ENCODE measurements around the gene CRIP2.
A peak's percentile ranks its signal among the peaks of the same experiment; 100 is the strongest.

CRIP2 gene

GRCh38 chr14:105508601-105509000 is 34.0 kb downstream of the CRIP2 start:
- Histone ChIP-seq H3K4me1 (ENCODE audit: insufficient read depth, low read length) (no peaks in the 10 kb centered on the region), H3K27me3 (ENCODE audit: insufficient read depth, low read length) (peaks cover 5% of the 10 kb centered on the region; the same call in 1 of the 2 replicates), H3K36me3 (ENCODE audit: insufficient read depth, low read length) (no peaks in the 10 kb centered on the region), H3K9me3 (ENCODE audit: insufficient read depth, low read depth, low read length) (no peaks in the 10 kb centered on the region), H3K9ac (ENCODE audit: low read depth, low read length) (no peak overlapping the region), H3K27ac (ENCODE audit: low read depth, low read length) (no peak overlapping the region), H3K4me3 (ENCODE audit: low read length) (no peak overlapping the region)
- WGBS: 86% methylated on average over 12 of the region's 12 CpGs

DNA sequence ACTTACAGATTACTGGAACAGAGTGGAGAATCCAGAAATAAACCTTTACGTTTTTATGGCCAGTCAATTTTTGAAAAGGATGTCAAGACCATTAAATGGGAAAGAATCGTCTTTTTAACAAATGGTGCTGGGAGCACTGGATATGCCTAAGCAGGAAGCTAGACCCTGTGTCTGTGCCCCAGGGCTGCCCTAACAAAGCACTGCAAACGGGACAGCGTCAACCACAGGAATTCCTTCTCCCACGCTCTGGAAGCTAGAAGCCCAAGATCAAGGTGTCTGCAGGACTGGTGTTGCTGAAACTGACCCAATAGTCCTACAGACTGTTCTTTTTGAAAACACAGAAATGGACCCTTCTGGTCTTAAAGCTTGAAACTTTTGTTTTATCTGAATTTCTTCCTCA is 42.5 kb downstream of the CRIP2 start:
- Histone ChIP-seq H3K9me3 (ENCODE audit: insufficient read depth, low read depth, low read length) (peaks cover 12% of the 10 kb centered on the region), H3K9ac (ENCODE audit: low read depth, low read length) (no peak overlapping the region), H3K4me1 (ENCODE audit: insufficient read depth, low read length) (no peaks in the 10 kb centered on the region), H3K36me3 (ENCODE audit: insufficient read depth, low read length) (no peaks in the 10 kb centered on the region), H3K27ac (ENCODE audit: low read depth, low read length) (no peak overlapping the region), H3K4me3 (ENCODE audit: low read length) (no peak overlapping the region), H3K27me3 (ENCODE audit: insufficient read depth, low read length) (peaks cover 11% of the 10 kb centered on the region; the same call in 1 of the 2 replicates)
- 63% methylated on average over 5 of the region's 5 CpGs for WGBS

DNA sequence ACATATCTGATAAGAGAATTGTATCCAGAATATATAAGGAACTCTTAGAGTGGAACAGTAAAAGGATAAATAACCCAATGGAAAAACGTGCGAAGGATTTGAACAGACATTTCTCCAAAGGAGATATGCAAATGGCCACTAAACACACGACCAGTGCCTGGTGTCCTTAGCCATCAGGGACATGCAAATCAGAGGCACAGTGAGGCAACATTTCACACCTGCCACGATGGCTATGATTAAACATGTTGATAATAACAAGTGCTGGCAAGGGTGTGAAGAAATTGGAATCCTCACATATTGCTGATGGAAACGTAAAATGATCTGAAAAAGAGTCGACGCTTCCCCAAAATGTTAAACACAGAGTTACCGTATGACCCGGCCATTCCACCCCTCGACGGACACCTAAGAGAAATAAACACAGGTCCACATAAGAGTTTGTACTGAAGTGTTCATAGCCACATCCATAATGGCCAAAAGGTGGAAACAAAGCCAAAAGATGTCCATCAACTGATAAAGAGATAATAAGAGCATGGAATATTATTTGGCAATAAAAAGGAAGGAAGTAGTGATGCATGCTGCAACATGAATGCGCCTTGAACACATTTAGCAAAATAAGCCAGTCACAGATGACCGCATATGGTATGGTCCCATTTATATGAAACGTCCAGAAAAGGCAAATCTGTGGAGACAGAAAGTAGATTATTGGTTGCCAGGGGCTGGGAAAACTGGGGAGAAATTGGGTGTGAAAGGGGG is 45.5 kb downstream of the CRIP2 start:
- no peaks in the 10 kb centered on the region for H3K36me3 ChIP-seq (ENCODE audit: insufficient read depth, low read length)
- H3K4me1 ChIP-seq (ENCODE audit: insufficient read depth, low read length): no peaks in the 10 kb centered on the region
- WGBS: 74% methylated on average over 14 of the region's 14 CpGs
- peaks cover 12% of the 10 kb centered on the region for H3K9me3 ChIP-seq (ENCODE audit: insufficient read depth, low read depth, low read length)
- no peak overlapping the region for H3K9ac ChIP-seq (ENCODE audit: low read depth, low read length)
- H3K27ac ChIP-seq (ENCODE audit: low read depth, low read length): no peak overlapping the region
- no peak overlapping the region for H3K4me3 ChIP-seq (ENCODE audit: low read length)
- peaks cover 24% of the 10 kb centered on the region for H3K27me3 ChIP-seq (ENCODE audit: insufficient read depth, low read length)

- Histone ChIP-seq H3K27me3 (ENCODE audit: insufficient read depth, low read length) (peaks cover 54% of the 10 kb centered on the region), H3K9me3 (ENCODE audit: insufficient read depth, low read depth, low read length) (no peaks in the 10 kb centered on the region), H3K4me1 (ENCODE audit: insufficient read depth, low read length) (no peaks in the 10 kb centered on the region), H3K27ac (ENCODE audit: low read depth, low read length) (no peak overlapping the region), H3K4me3 (ENCODE audit: low read length) (no peak overlapping the region), H3K36me3 (ENCODE audit: insufficient read depth, low read length) (no peaks in the 10 kb centered on the region), H3K9ac (ENCODE audit: low read depth, low read length) (no peak overlapping the region)
- WGBS: 79% methylated on average over 9 of the region's 9 CpGs
Observed at GRCh38 chr14:105525326-105525725, 50.7 kb downstream of the CRIP2 start.

- Histone ChIP-seq H3K9me3 (ENCODE audit: insufficient read depth, low read depth, low read length) (peaks cover 4% of the 10 kb centered on the region; the same call in 1 of the 2 replicates), H3K4me1 (ENCODE audit: insufficient read depth, low read length) (no peaks in the 10 kb centered on the region), H3K9ac (ENCODE audit: low read depth, low read length) (no peak within 1 kb of the TSS), H3K4me3 (ENCODE audit: low read length) (peak within 1 kb of the TSS; percentile 31), H3K36me3 (ENCODE audit: insufficient read depth, low read length) (no peaks in the 10 kb centered on the region), H3K27ac (ENCODE audit: low read depth, low read length) (no peak within 1 kb of the TSS), H3K27me3 (ENCODE audit: insufficient read depth, low read length) (peaks cover 53% of the 10 kb centered on the region)
- WGBS: 4% methylated on average over 88 of the region's 88 CpGs
Observed at GRCh38 chr14:105525861-105526775, 51.5 kb downstream of the CRIP2 start, which contains the start of gene TMEM121. Gene TMEM121 (plus strand): TSS chr14:105526583. CDS start chr14:105528835, 2,252 bp downstream.

DNA sequence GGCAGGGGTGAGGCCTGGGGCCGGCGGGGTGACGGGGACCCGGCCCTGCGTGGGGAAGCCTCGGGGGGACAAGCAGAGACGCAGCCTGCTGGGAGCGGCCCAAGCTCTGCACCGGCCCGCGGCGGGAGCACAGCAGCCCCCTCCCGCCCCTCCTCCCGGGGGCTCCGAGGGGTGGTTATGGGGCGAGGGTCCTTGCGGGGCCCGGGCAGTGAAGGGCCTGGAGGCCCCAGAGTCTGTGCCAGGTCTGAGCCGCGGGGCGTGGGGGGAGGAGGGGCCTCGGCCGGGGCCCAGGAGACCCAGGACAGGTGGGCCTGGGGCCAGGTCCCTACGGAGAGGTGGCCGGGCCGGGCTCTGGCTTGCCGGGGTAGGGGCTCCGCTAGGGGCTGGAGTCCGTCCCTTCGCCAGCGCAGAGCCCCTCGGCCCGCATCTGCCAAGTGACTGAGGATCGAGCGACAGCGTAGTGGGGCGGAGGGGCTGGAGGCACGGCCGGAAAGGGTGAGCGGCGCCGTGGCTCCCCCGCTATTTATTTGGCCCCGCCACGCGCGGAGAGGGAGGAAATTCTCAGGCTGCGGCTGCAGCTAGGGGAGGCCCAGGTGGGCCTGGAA is 52.3 kb downstream of the CRIP2 start:
- no peak overlapping the region for H3K27ac ChIP-seq (ENCODE audit: low read depth, low read length)
- no peak overlapping the region for H3K9ac ChIP-seq (ENCODE audit: low read depth, low read length)
- peaks cover 53% of the 10 kb centered on the region for H3K27me3 ChIP-seq (ENCODE audit: insufficient read depth, low read length)
- WGBS: 18% methylated on average over 48 of the region's 48 CpGs
- H3K4me1 ChIP-seq (ENCODE audit: insufficient read depth, low read length): no peaks in the 10 kb centered on the region
- peaks cover 6% of the 10 kb centered on the region; the same call in 1 of the 2 replicates for H3K9me3 ChIP-seq (ENCODE audit: insufficient read depth, low read depth, low read length)
- H3K4me3 ChIP-seq (ENCODE audit: low read length): peak overlapping the region; percentile 31
- H3K36me3 ChIP-seq (ENCODE audit: insufficient read depth, low read length): no peaks in the 10 kb centered on the region

DNA sequence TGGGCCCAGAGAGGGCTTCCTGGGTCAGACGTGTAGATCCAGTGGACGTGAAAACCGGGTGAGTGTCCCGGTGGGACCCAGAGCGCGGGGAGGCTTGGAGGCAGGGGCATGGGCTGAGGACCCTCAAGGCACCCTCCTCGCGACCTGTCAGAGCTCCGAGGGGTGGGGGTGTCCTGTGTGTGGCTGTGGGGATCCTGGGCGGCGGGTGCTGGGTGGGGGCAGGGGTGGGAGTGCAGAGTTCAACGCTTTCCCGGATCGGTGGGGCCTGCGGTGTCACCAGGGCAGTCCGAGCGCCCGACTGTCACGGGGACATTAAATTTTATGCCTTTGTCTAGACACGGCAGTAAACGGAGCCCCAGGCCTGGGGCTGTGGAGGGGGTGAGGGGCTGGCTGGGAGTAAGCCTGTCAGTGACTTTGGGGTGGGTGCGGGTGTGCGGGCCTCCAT is 52.8 kb downstream of the CRIP2 start:
- no peak overlapping the region for H3K27ac ChIP-seq (ENCODE audit: low read depth, low read length)
- no peak overlapping the region for H3K9ac ChIP-seq (ENCODE audit: low read depth, low read length)
- 65% methylated on average over 23 of the region's 23 CpGs for WGBS
- H3K36me3 ChIP-seq (ENCODE audit: insufficient read depth, low read length): no peaks in the 10 kb centered on the region
- peaks cover 53% of the 10 kb centered on the region for H3K27me3 ChIP-seq (ENCODE audit: insufficient read depth, low read length)
- H3K4me1 ChIP-seq (ENCODE audit: insufficient read depth, low read length): no peaks in the 10 kb centered on the region
- peaks cover 10% of the 10 kb centered on the region; the same call in 1 of the 2 replicates for H3K9me3 ChIP-seq (ENCODE audit: insufficient read depth, low read depth, low read length)
- 0 out of 2 replicates have a peak overlapping the region, but pooled peaks have one; percentile 31 for H3K4me3 ChIP-seq (ENCODE audit: low read length)

- Histone ChIP-seq H3K9me3 (ENCODE audit: insufficient read depth, low read depth, low read length) (peaks cover 10% of the 10 kb centered on the region; the same call in 1 of the 2 replicates), H3K9ac (ENCODE audit: low read depth, low read length) (no peak overlapping the region), H3K27me3 (ENCODE audit: insufficient read depth, low read length) (peaks cover 52% of the 10 kb centered on the region), H3K4me3 (ENCODE audit: low read length) (peak overlapping the region; percentile 45), H3K4me1 (ENCODE audit: insufficient read depth, low read length) (no peaks in the 10 kb centered on the region), H3K27ac (ENCODE audit: low read depth, low read length) (no peak overlapping the region), H3K36me3 (ENCODE audit: insufficient read depth, low read length) (no peaks in the 10 kb centered on the region)
- 24% methylated on average over 67 of the region's 67 CpGs for WGBS
Observed at GRCh38 chr14:105527826-105528585, 53.4 kb downstream of the CRIP2 start.

GRCh38 chr14:105528586-105529318 is 54.1 kb downstream of the CRIP2 start:
- H3K36me3 ChIP-seq (ENCODE audit: insufficient read depth, low read length): no peaks in the 10 kb centered on the region
- WGBS: 59% methylated on average over 88 of the region's 89 CpGs
- H3K4me3 ChIP-seq (ENCODE audit: low read length): no peak overlapping the region
- H3K9ac ChIP-seq (ENCODE audit: low read depth, low read length): no peak overlapping the region
- no peak overlapping the region for H3K27ac ChIP-seq (ENCODE audit: low read depth, low read length)
- H3K27me3 ChIP-seq (ENCODE audit: insufficient read depth, low read length): peaks cover 47% of the 10 kb centered on the region
- H3K9me3 ChIP-seq (ENCODE audit: insufficient read depth, low read depth, low read length): peaks cover 10% of the 10 kb centered on the region; the same call in 1 of the 2 replicates
- H3K4me1 ChIP-seq (ENCODE audit: insufficient read depth, low read length): no peaks in the 10 kb centered on the region

DNA sequence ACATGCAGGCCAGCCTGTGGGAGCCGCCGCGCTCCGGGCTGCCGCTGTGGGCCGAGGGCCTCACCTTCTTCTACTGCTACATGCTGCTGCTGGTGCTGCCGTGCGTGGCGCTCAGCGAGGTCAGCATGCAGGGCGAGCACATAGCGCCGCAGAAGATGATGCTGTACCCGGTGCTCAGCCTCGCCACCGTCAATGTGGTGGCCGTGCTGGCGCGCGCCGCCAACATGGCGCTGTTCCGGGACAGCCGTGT is 54.6 kb downstream of the CRIP2 start:
- no peak overlapping the region for H3K4me3 ChIP-seq (ENCODE audit: low read length)
- no peaks in the 10 kb centered on the region for H3K4me1 ChIP-seq (ENCODE audit: insufficient read depth, low read length)
- H3K36me3 ChIP-seq (ENCODE audit: insufficient read depth, low read length): no peaks in the 10 kb centered on the region
- no peak overlapping the region for H3K27ac ChIP-seq (ENCODE audit: low read depth, low read length)
- no peak overlapping the region for H3K9ac ChIP-seq (ENCODE audit: low read depth, low read length)
- 94% methylated on average over 24 of the region's 24 CpGs for WGBS
- H3K9me3 ChIP-seq (ENCODE audit: insufficient read depth, low read depth, low read length): peaks cover 10% of the 10 kb centered on the region; the same call in 1 of the 2 replicates
- peaks cover 42% of the 10 kb centered on the region for H3K27me3 ChIP-seq (ENCODE audit: insufficient read depth, low read length)

All from HUES64 (cell line).